GM21529 (cell line): ENCODE data around the gene SNRPB.
"Not testable (repeated sequence)": the region's sequence is repeated elsewhere in the genome, so short reads cannot be mapped to it uniquely, and the experiment has no call there.

Experiments used
- ATAC-seq: cut with Tn5 transposase; IDR thresholded peaks from one replicate; pipeline ENCODE4 v1.9.1; 2021; ENCODE audit not compliant: unreplicated experiment

The SNRPB gene

DNA sequence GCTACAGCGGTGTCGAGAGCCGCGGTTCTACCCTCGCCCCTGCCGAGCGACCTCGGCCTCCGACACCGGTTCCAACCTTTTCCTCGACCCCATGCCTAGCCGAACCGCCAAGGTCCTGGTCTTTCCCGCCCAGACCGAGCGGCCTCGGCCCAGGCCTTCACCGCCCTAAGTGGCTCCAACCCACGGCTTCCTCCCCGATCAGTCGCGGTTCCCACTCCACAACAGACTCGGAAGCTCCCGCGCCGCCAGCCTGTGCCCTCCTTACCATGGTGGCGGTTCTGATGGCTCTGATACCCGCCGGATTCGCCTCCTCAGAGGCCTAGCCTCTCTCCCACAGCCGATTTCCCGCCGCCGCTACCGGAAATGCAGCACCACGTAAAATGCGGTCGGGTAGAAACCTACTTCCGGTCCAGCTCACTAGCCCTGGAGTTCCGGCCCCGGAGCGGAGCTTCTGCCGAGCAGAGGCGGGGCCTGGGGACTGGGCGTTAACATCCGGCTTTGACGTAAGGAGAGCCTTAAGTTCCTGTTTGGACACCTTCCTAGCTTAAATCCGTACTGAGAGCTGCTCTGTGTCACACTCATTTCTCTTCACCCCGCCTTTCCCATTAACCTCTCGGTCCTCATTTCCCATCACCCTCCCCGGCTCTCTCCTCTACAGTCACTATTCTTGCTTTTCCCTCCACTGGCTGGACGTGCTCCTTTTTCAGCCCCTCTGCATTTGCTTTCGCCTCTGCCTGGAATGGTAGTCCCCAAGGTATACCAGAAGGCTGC, at the start of gene SNRPB:
Gene SNRPB, minus strand, starts transcription at position 367 of the 771 bp plus-strand sequence. Its CDS starts 99 bp downstream, at position 268.
- peak; percentile 98 for ATAC-seq

GRCh38 chr20:2519115-2519809, 48.7 kb upstream of the SNRPB start:
- ATAC-seq, result no peak

DNA sequence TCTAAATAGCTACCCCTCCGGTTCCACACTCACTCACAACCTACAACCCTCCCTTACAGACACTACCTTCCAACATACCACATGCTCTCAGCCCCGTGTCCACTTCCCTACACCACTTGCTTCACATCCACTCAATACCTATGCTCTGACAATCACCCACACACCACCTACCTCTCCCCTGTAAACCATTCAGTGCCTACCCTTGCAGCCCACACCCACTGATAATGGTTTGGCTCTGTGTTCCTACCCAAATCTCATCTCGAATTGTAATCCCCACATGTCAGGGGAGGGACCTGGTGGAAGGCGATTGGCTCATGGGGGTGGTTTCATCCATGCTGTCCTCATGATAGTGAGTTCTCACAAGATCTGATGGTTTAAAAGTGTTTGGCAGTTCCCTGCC, 48.0 kb upstream of the SNRPB start:
- no peak for ATAC-seq

DNA sequence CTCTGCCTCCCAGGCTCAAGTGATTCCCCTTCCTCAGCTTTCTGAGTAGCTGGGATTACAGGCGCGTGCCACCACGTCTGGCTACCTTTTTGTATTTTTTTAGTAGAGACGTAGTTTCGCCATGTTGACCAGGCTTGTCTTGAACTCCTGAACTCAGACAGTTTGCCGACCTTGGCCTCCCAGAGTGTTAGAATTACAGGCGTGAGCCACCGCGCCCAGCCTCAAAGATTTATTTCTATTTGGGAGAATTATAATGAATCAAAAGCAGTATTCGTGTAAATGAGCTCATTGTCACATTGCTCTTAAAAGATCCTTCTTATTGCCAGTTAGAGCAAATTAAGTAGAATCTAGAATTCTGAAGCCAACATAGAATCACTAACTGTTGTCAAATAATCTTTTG, 47.5 kb upstream of the SNRPB start:
- no peak for ATAC-seq

- ATAC-seq, result no peak
Observed at GRCh38 chr20:2516399-2516798, 45.8 kb upstream of the SNRPB start.

DNA sequence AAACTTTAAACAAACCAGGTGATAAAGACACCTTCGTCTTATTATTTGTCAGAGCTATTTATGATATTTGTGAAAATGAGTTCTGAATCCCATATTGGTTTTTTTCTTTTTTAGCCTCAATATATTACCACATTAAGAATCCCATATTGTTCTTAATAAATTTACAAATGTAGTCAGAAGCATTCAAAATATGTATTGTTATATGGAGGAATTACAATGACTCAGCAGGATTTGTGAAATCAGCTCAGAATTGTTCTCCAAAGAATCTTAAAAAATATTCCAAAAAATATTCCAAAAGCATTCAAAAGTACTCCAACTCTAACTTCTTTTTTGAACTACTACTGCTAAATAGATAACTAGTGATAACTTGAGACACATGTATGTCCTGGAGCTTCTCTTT, 44.6 kb upstream of the SNRPB start:
- ATAC-seq, result no peak

- ATAC-seq, result no peak
Observed at GRCh38 chr20:2509794-2510193, 39.2 kb upstream of the SNRPB start.

- no peak for ATAC-seq
Observed at GRCh38 chr20:2509468-2509781, 38.8 kb upstream of the SNRPB start.

DNA sequence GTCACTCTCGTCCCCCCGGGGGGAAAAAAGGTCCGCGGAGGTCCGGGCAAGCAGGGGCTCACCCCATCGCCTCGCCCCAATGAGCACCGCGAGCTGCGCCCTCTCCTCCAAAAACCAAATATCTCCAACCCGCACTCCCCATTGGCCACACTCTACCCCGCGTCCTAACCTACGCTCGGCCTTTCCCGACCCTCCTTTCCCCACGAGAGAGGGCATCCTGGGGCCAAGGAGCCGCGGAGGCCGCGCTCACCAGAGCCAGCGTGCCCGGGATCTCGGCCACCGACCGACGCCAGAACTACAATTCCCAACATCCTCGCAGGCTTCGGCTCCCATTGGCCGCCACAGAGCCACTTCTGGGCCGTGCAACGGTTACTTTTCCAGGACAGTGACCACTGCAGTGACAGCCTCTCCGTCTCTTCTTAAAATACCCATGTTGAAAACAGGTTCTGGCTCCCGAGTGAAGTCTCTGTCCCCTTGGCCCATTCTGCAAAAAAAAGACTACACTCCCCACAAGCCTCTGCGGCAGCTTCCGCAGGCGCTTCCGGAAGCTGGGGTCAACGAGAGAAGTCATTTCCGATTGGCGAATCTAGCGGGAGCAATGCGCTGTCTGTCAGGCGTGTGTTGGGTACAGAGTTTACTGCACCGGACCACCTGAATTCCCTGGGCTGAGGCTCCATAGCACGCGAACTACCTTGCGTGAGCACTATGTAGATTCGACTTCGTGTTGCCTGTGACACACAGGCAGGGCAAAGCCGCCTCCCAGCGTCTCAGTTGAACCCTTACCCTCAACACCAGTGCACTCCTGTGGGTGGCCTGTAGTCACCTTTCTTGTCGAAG, 38.3 kb upstream of the SNRPB start, which contains the start of gene ZNF343:
Gene ZNF343, minus strand, starts transcription at position 285 of the 837 bp plus-strand sequence. CDS start 15,020 bp downstream, outside the sequence.
- peak; percentile 96 for ATAC-seq

GRCh38 chr20:2507875-2508630, 37.5 kb upstream of the SNRPB start:
- ATAC-seq, result peak; percentile 5

DNA sequence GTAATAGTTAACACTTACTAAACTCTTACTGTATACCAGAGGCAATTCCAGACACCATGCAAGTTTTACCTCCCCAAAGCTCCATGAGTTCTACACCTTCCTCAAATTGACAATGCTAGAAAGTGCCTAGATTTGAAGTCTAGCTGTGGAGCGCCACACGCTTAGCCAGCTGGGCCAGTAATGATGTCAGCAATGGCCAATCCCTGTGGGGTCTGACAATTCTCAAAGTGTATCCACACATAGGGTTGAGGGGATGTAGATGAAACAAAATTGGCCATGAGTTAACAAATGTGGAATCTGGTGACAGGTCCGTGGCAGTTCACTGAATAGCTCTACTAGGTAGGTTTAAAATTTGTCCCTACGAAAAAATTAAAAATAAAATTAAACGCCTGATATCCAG, 36.9 kb upstream of the SNRPB start:
- no peak for ATAC-seq

DNA sequence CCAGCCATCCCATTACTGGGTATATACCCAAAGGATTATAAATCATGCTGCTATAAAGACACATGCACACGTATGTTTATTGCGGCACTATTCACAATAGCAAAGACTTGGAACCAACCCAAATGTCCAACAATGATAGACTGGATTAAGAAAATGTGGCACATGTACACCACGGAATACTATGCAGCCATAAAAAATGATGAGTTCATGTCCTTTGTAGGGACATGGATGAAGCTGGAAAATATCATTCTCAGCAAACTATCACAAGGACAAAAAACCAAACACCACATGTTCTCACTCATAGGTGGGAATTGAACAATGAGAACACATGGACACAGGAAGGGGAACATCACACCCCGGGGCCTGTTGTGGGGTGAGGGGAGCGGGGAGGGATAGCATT, 35.8 kb upstream of the SNRPB start:
- ATAC-seq, result not testable (repeated sequence)

- ATAC-seq, result not testable (repeated sequence)
Observed at GRCh38 chr20:2504803-2505202, 34.2 kb upstream of the SNRPB start.

- not testable (repeated sequence) for ATAC-seq
Observed at GRCh38 chr20:2502808-2503384, 32.3 kb upstream of the SNRPB start.

DNA sequence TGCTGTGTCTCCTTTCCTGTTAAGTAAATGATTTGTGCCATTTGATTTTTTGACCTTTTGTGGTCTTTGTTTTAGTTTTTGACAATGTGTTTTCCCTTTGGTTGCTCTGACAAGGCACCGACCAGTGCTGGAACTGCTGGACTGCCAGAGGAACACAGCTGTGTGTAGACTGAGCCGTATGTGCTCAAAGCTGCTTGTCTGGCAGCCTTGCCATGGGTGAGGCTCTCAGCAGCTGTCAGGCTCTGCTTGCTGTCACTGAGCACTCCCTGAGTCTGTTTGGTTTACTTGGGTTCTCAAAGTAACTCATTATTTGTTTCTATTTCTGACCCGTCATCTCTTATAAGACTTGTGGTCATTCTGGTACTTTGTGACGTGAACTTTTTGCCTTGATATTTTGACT, 15.1 kb upstream of the SNRPB start:
- ATAC-seq, result no peak

DNA sequence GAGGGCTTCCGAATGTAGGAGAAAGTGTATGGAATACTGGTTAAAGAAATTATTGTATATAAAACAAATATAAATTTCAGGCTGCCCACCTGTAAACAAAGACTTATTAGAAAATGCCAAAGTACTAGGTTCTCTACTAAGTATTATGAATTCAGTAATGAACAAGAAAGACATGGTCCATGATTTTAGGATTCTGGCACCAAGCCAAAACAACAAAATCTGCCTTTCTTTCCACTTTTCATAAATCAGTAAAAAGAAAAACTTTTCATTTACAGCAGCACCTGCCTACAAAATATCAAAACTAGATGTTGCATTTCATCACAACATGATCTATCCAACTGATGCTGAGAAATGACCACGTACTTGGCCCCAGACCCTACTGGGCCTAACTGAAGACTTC, 14.5 kb upstream of the SNRPB start:
- ATAC-seq, result no peak

- ATAC-seq, result no peak
Observed at GRCh38 chr20:2483504-2483903, 12.9 kb upstream of the SNRPB start.

DNA sequence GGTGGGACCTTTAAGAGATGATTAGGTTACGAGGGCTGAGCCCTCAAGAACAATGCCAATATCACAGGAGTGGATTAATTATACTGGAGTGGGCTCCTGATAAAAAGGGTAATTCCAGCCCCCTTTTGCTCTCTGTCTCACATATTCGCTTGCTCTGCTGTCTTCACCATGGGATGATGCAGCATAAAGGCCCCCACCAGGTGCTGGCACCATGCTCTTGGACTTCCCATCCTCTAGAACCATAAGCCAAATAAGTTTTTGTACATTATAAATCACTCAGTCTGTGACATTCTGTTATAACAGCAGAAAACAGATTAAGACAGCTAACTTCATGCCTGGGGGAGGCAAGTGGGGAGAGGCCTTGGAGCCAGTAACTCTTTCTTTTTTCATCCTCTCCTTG, 9.8 kb upstream of the SNRPB start:
- ATAC-seq, result no peak

DNA sequence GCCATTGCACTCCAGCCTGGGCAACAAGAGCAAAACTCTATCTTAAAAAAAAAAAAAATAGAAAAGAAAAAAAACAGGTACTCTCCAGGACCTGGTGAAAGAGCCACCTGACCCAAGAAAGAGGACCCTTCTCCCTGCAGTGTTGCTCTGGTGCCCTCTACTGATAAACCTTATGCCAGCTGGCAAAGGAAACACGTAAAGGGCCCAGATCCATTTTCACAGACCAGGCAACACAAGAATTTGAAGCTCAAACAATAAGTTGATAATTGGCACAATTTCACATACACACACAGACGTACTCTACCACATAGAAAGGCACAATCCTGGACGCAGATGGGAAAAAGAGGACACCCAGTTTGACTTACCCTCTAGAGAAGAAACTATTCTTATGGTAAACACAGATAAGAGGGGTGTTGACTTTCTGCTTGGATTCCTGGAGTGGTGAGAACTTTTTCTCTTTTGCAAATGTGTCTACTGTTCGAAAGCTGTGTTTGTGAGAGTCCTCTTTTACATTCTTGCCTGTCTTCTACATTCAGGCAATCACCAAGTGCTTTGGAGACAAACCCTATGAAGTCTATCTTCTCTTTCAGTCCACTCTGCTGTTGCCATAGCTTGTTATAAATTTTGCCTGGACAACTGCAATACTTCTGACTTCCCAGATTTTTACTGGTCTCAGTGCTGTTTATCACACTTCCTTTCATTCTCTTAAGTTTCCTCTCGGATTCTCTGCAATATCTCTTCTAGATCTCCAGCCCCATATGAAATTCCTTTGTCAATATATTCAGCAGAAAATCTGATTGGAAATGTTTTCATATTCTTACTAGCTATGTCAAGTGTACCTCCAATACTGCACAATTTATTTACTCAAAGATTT, 6.4 kb upstream of the SNRPB start:
- no peak for ATAC-seq
